ENCODE measurements around the gene IL1RAPL1.

DNA sequence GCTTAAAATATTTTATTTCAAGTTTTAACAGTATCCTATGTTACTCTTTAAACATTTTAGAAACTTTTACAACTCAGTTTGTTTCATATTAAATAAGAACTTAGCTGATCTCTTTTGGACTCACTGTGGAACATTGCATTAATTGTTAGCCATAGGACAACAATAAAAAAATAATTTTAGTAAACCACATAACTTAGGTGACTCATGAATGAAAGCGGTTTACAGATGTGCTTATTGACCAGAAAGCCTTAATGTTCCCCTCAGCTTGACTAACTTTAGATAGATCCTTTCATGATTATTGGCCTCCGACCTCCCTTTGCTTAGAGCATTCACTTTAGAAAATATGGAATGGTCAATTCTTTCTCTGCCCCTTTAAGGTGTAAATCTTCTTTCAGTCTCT, 844.6 kb downstream of the IL1RAPL1 start:
- TF ChIP-seq, protein P1, sequence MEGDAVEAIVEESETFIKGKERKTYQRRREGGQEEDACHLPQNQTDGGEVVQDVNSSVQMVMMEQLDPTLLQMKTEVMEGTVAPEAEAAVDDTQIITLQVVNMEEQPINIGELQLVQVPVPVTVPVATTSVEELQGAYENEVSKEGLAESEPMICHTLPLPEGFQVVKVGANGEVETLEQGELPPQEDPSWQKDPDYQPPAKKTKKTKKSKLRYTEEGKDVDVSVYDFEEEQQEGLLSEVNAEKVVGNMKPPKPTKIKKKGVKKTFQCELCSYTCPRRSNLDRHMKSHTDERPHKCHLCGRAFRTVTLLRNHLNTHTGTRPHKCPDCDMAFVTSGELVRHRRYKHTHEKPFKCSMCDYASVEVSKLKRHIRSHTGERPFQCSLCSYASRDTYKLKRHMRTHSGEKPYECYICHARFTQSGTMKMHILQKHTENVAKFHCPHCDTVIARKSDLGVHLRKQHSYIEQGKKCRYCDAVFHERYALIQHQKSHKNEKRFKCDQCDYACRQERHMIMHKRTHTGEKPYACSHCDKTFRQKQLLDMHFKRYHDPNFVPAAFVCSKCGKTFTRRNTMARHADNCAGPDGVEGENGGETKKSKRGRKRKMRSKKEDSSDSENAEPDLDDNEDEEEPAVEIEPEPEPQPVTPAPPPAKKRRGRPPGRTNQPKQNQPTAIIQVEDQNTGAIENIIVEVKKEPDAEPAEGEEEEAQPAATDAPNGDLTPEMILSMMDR (IDR thresholded peaks at IDR 0.05; ENCODE audit: extremely low read depth in 1 of 2, insufficient read depth in 1 of 2, low read depth in 1 of 2, low read length in 2 of 2) = no peak
- no peak for TF ChIP-seq POLR2AphosphoS5 (IDR thresholded peaks at IDR 0.05; ENCODE audit: insufficient read depth, low read depth, low read length)
- TF ChIP-seq, protein P2, sequence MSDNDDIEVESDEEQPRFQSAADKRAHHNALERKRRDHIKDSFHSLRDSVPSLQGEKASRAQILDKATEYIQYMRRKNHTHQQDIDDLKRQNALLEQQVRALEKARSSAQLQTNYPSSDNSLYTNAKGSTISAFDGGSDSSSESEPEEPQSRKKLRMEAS (IDR thresholded peaks at IDR 0.05; ENCODE audit: insufficient read depth, insufficient read length) = no peak

Measured in endothelial cell of umbilical vein (primary cell).